PC-3 (cell line): ENCODE data around the gene KAT6B. TPM values are rescaled to one million over a fixed set of nuclear protein-coding genes. Genes with fewer than 3 reads are reported as not detected.
A peak's percentile ranks its signal among the peaks of the same experiment; 100 is the strongest.

Experiments used
- ATAC-seq: fragments of 200-7000 bp; cut with Tn5 transposase; 2 replicates; pipeline ENCODE4 v1.9.1; 2020; ENCODE audit warnings: mild to moderate bottlenecking, moderate library complexity
- BruUV-seq: library from RNA; stranded (reverse); fragments of 400-500 nt; replicated peaks from 2 replicates; lab custom pipeline; 2021; lab: Mats Ljungman, UMichigan
- CTCF ChIA-PET: fragments of 300-600 bp; sonication (Branson Sonifier 250); formaldehyde crosslinking; loops from one replicate; lab custom pipeline; 2022; ENCODE audit warnings: antibody characterized with exemption; lab: Charles Lee
- POLR2A ChIA-PET: fragments of 300-600 bp; sonication (Branson Sonifier 250); formaldehyde crosslinking; loops from one replicate; lab custom pipeline; 2022; ENCODE audit warnings: antibody characterized with exemption; ENCODE audit not compliant: unreplicated experiment; lab: Charles Lee
- DNase-seq: peaks from one replicate; pipeline ENCODE4 v3.0.0-alpha.2; 2015
- H2AFZ ChIP-seq: fragments of 300-600 bp; sonication (generic); 2 replicates; pipeline ENCODE4 v1.6.0; 2016; ENCODE audit warnings: antibody characterized with exemption, low read length
- H3F3A ChIP-seq: fragments of 300-600 bp; sonication (generic); one replicate; pipeline ENCODE4 v1.6.0; 2017; ENCODE audit warnings: antibody characterized with exemption, low read length, control low read depth, mild to moderate bottlenecking; ENCODE audit not compliant: unreplicated experiment
- H3K27ac ChIP-seq: fragments of 300-600 bp; sonication (generic); 2 replicates; pipeline ENCODE4 v1.5.1; 2016; ENCODE audit warnings: mild to moderate bottlenecking, low read length
- H3K27me3 ChIP-seq: fragments of 300-600 bp; sonication (generic); 2 replicates; pipeline ENCODE4 v1.6.1; 2016; ENCODE audit warnings: low read length, mixed read lengths
- H3K36me3 ChIP-seq: fragments of 300-600 bp; sonication (generic); 2 replicates; pipeline ENCODE4 v1.6.1; 2016; ENCODE audit warnings: low read depth, mixed run types, low read length, mixed read lengths
- H3K4me1 ChIP-seq: fragments of 300-600 bp; sonication (generic); 2 replicates; pipeline ENCODE4 v1.5.1; 2016; ENCODE audit warnings: low read length; ENCODE audit not compliant: insufficient read depth
- H3K4me2 ChIP-seq: fragments of 300-600 bp; sonication (generic); 2 replicates; pipeline ENCODE4 v1.6.0; 2016; ENCODE audit warnings: low read length
- H3K4me3 ChIP-seq: fragments of 300-600 bp; sonication (generic); 2 replicates; pipeline ENCODE4 v1.5.1; 2016; ENCODE audit warnings: mild to moderate bottlenecking, low read length, mixed read lengths
- H3K79me2 ChIP-seq: fragments of 300-600 bp; sonication (generic); 2 replicates; pipeline ENCODE4 v1.6.1; 2017; ENCODE audit warnings: low read length, mixed read lengths
- H3K9ac ChIP-seq: fragments of 300-600 bp; sonication (generic); 2 replicates; pipeline ENCODE4 v1.6.0; 2016; ENCODE audit warnings: mild to moderate bottlenecking, low read length
- H3K9me2 ChIP-seq: fragments of 300-600 bp; sonication (generic); replicated peaks from 2 replicates; pipeline ENCODE4 v1.6.1; 2016; ENCODE audit warnings: mixed run types, low read length, mixed read lengths
- H3K9me3 ChIP-seq: fragments of 300-600 bp; sonication (generic); 2 replicates; pipeline ENCODE4 v1.6.1; 2016; ENCODE audit warnings: low read length, mixed read lengths
- H4K20me1 ChIP-seq: fragments of 300-600 bp; sonication (generic); 2 replicates; pipeline ENCODE4 v1.6.1; 2016; ENCODE audit warnings: low read length, mixed read lengths
- EZH2 ChIP-seq: fragments of 300-600 bp; sonication (generic); IDR thresholded peaks from one replicate; pipeline ENCODE4 v1.6.1; 2017; ENCODE audit warnings: antibody characterized with exemption, mild to moderate bottlenecking, low read length; ENCODE audit not compliant: unreplicated experiment
- EZH2phosphoT487 ChIP-seq: fragments of 300-600 bp; sonication (generic); IDR thresholded peaks from 2 replicates; pipeline ENCODE4 v1.6.1; 2018; ENCODE audit warnings: mild to moderate bottlenecking, antibody characterized with exemption, low read length, borderline replicate concordance
- intact Hi-C: fragments of 100-400 bp; cut with micrococcal nuclease; formaldehyde crosslinking; loops from 2 replicates; pipeline ENCODE4 v1.9.0; 2023
- total RNA-seq: library from RNA; depleted of rRNA; stranded (reverse); fragments of >200 nt; gene quantifications from 2 replicates; pipeline ENCODE4 v1.2.3, GENCODE V29; 2014
- TF ChIP-seq, protein P1 (sequence below): fragments of 300-600 bp; sonication (generic); conservative IDR thresholded peaks from 2 replicates; pipeline ENCODE4 v1.5.1; 2017; ENCODE audit warnings: antibody characterized with exemption, low read depth, mild to moderate bottlenecking, low read length

KAT6B gene
- total RNA-seq, 1 experiment from 2014 or later = 94.5 TPM

DNA sequence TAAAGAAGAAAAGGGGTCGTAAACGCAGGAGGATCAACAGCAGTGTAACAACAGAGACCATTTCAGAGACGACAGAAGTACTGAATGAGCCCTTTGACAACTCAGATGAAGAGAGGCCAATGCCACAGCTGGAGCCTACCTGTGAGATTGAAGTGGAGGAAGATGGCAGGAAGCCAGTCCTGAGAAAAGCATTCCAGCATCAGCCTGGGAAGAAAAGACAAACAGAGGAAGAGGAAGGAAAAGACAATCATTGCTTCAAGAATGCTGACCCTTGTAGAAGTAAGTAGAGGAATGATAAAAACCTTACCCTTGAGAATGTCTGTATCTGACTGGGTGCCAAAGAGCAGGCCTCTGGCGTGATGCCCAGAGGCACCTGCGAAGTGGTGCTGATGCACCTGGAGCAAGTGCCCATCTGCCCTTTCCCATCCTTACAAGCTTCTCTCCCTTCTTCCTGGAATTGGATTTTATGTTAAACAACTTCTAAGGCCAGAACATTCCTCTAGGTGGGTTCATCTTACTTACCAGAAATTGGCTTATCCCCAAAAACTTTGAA is 198.6 kb downstream of the KAT6B start:
- intact Hi-C loops = loop anchor here (5.0 kb wide), 3 partner anchors 212 to 593 kb away; partner anchors contain the start of gene COMTD1
- Histone ChIP-seq H3K4me3 (no peak overlapping the region), H3K79me2 (no peaks in the 10 kb centered on the region), H3K9me3 (no peaks in the 10 kb centered on the region), H4K20me1 (0 out of 2 replicates have a peak, but pooled peaks cover 6% of the 10 kb centered on the region), H3K27me3 (no peaks in the 10 kb centered on the region), H3F3A (peaks cover 6% of the 10 kb centered on the region), H2AFZ (no peak overlapping the region), H3K9ac (no peak overlapping the region), H3K4me1 (peaks cover 14% of the 10 kb centered on the region), H3K4me2 (no peak overlapping the region), H3K9me2 (no peaks in the 10 kb centered on the region), H3K27ac (no peak overlapping the region), H3K36me3 (peaks cover 78% of the 10 kb centered on the region)
- ATAC-seq (no peak), DNase-seq (no peak)
- POLR2A ChIA-PET = no interaction called here
- no TSS peak for BruUV-seq
- CTCF ChIA-PET = no interaction called here
- TF ChIP-seq, protein P1, sequence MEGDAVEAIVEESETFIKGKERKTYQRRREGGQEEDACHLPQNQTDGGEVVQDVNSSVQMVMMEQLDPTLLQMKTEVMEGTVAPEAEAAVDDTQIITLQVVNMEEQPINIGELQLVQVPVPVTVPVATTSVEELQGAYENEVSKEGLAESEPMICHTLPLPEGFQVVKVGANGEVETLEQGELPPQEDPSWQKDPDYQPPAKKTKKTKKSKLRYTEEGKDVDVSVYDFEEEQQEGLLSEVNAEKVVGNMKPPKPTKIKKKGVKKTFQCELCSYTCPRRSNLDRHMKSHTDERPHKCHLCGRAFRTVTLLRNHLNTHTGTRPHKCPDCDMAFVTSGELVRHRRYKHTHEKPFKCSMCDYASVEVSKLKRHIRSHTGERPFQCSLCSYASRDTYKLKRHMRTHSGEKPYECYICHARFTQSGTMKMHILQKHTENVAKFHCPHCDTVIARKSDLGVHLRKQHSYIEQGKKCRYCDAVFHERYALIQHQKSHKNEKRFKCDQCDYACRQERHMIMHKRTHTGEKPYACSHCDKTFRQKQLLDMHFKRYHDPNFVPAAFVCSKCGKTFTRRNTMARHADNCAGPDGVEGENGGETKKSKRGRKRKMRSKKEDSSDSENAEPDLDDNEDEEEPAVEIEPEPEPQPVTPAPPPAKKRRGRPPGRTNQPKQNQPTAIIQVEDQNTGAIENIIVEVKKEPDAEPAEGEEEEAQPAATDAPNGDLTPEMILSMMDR = no peak
- TF ChIP-seq EZH2 = no peak
- TF ChIP-seq EZH2phosphoT487 = no peak

DNA sequence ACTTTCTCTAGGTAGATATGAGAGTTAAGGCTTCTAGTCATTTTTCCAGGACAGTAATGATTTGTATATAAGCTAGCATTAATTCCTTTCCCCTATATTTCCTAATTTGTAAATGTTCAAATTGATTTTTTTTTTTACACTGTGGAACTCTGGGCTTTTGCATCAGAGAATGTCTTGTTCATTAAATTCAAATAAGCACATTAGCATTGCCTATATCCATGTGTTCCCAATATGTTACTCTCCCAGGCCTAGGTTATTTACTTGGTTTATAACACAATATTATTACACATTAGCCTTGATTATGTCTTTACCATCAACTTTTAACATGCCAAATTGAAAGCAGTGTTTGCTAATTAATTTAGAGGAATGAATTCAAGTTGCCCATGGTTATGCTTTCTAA is 201.6 kb downstream of the KAT6B start:
- TF ChIP-seq EZH2phosphoT487 (no peak), EZH2 (no peak)
- TF ChIP-seq, protein P1 = no peak
- Histone ChIP-seq H4K20me1 (no peaks in the 10 kb centered on the region), H3K4me3 (no peak overlapping the region), H3K4me1 (no peaks in the 10 kb centered on the region), H3K36me3 (peaks cover 67% of the 10 kb centered on the region), H3K9me3 (no peaks in the 10 kb centered on the region), H3K9ac (no peak overlapping the region), H3K9me2 (no peaks in the 10 kb centered on the region), H3K27me3 (no peaks in the 10 kb centered on the region), H3F3A (no peaks in the 10 kb centered on the region), H3K4me2 (no peak overlapping the region), H2AFZ (no peak overlapping the region), H3K27ac (no peak overlapping the region), H3K79me2 (no peaks in the 10 kb centered on the region)
- ChIA-PET CTCF (no interaction called here), POLR2A (interaction anchor here (0.5 kb wide), 1 partner anchor 37 kb away, joined by 5 read pairs; no protein-coding TSS in a partner anchor)
- intact Hi-C loops = no loop called here
- BruUV-seq = no TSS peak
- no peak for ATAC-seq
- DNase-seq = no peak

DNA sequence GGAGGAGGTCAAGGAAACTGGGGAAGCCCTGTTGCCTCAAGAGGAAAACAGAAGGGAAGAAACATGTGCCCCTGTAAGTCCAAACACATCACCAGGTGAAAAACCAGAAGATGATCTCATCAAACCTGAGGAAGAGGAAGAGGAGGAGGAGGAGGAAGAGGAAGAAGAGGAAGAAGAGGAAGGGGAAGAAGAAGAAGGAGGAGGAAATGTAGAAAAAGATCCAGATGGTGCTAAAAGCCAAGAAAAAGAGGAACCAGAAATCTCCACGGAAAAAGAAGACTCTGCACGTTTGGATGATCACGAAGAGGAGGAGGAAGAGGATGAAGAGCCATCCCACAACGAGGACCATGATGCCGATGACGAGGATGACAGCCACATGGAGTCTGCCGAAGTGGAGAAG is 202.3 kb downstream of the KAT6B start:
- TF ChIP-seq EZH2phosphoT487 = no peak
- TF ChIP-seq, protein P1 = no peak
- no peak for TF ChIP-seq EZH2
- POLR2A ChIA-PET = interaction anchor here (0.6 kb wide), 1 partner anchor 55 kb away, joined by 4 read pairs; no protein-coding TSS in a partner anchor
- H2AFZ ChIP-seq = no peak overlapping the region
- no peaks in the 10 kb centered on the region for H3K27me3 ChIP-seq
- H3K79me2 ChIP-seq = no peaks in the 10 kb centered on the region
- H3F3A ChIP-seq = no peaks in the 10 kb centered on the region
- no peak overlapping the region for H3K27ac ChIP-seq
- H3K4me3 ChIP-seq = no peak overlapping the region
- no peaks in the 10 kb centered on the region for H3K9me3 ChIP-seq
- BruUV-seq = TSS peak; percentile 33
- CTCF ChIA-PET = no interaction called here
- no peak overlapping the region for H3K4me2 ChIP-seq
- peaks cover 63% of the 10 kb centered on the region for H3K36me3 ChIP-seq
- H3K4me1 ChIP-seq = peaks cover 2% of the 10 kb centered on the region
- no peaks in the 10 kb centered on the region for H4K20me1 ChIP-seq
- intact Hi-C loops = no loop called here
- no peaks in the 10 kb centered on the region for H3K9me2 ChIP-seq
- ATAC-seq (no peak), DNase-seq (no peak)
- no peak overlapping the region for H3K9ac ChIP-seq
